ENCODE results near the gene SV2B.

DNA sequence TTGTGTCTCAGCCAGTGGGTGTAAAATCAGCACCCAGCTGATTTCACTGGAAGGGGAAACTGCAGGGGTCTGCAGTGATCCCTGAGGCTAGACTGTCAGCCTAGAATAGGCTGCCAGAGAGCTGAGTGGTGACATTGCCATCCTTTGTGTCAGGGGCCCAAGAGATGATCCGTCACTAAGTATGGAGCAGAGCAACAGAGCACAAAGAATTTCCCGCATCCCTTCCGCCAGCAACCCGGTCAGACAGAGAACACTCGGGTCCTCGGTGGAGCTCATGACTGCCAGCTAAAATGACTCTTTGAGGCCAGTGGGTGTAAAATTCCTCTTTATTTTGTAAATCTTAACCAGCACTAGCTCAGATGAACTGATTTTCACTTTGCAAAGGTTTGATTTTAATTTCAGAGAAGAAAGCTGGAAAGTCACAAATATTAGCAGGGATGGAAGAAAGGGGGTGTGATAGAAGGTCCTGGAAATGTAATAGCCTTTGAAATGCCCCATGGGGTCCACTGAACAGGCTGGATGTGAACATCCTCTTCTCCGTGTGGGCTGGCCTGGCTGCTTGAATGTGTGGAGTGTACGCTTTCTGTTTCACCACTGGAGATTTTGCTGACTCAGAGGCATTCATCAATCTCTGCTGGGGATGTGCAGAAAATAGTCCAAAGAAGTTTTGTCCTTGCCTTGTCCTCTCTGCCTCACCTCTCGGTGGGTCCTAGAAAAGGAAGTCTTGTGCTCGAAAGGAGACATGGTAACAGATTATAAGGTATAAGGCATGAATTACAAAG lies 138.8 kb downstream of the SV2B start:
- TF ChIP-seq CTCF (conservative IDR thresholded peaks at IDR 0.05 in 1 of 2, IDR thresholded peaks at IDR 0.05 in 1 of 2; ENCODE audit: low read depth in 1 of 2, low read length in 2 of 2) (no peak), EZH2 (IDR thresholded peaks at IDR 0.05; ENCODE audit: low read length, missing control alignments) (no peak)
